Activated CD4-positive, alpha-beta T cell treated with anti-CD3 and anti-CD28 coated beads for 4 hours (primary cell): ENCODE measurements around the gene GNPTG.

Experiments used
- DNase-seq, 2 donors: peaks; one replicate each; pipeline ENCODE4 v3.0.0-alpha.2; 2020

Gene GNPTG

GRCh38 chr16:1351582-1352362 lies at the start of gene GNPTG, which contains the start of gene TSR3:
TSS of gene GNPTG (plus strand) at chr16:1351931. CDS start at chr16:1351966, 35 bp downstream.
TSS of gene TSR3 (minus strand) at chr16:1351878. CDS start at chr16:1351804, 74 bp downstream.
- DNase-seq, result peak; percentile 77 to 81

DNA sequence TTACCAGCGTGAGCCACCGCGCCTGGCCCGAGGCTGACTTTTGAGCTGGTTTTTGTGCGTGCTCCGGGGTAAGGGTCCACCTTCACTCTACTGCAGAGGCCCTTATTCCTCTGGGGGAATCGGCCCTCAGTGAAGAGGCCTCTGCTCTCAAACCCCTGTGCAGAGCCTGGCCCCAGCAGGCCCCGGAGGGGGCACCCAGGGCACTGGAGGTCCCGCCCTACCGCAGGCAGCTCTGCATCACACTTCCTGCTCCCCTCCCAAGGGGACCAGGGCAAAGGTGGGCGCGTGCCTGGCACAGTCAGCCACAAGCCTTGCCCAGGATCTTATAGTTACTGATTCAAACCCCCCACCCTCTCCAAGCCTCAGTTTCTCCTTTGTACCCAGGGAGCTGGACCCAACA lies 45.9 kb upstream of the GNPTG start:
- no peak for DNase-seq

- no peak for DNase-seq
These were observed 45.4 kb upstream of the GNPTG start for GRCh38 chr16:1306334-1306733.

DNA sequence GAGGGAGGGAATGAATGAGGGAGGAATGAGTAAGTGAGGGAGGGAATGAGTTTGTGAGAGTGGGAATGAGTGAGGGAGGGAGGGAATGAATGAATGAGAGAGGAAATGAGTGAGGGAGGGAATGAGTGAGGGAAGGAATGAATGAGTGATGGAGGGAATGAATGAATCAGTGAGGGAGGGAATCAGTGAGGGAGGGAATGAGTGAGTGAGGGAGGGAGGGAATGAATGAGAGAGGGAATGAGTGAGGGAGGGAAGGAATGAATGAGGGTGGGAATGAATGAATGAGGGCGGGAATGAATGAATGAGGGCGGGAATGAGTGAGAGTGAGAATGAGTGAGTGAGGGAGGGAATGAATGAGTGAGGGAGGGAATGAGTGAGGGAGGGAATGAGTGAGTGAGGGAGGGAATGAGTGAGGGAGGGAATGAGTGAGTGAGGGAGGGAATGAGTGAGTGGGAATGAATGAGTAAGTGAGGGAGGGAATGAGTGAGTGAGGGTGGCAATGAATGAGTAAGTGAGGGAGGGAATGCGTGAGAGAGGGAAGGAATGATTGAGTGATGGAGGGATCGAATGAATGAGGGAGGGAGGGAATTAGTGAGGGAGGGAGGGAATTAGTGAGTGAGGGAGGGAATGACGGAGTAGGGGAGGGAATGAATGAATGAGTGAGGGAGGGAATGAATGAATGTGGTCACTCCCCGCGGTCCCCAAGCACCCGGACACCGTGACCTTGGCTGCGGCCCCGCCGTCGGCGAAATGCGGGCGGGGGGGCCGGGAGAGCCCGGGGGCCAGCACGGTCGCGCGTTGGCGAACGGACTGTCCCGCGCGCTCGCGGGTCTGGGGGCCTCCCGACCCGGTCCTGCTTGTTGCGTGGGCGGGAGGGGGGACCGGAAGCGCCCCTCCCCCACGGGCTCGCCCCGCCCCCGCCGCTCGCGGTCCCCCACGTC lies 43.4 kb upstream of the GNPTG start:
- no peak for DNase-seq

- DNase-seq, result peak; percentile 97
These were observed 42.5 kb upstream of the GNPTG start, which contains the start of gene UBE2I for GRCh38 chr16:1308977-1309885. TSS of gene UBE2I (plus strand) at chr16:1309636. CDS start at chr16:1314031, 4,395 bp downstream.

DNA sequence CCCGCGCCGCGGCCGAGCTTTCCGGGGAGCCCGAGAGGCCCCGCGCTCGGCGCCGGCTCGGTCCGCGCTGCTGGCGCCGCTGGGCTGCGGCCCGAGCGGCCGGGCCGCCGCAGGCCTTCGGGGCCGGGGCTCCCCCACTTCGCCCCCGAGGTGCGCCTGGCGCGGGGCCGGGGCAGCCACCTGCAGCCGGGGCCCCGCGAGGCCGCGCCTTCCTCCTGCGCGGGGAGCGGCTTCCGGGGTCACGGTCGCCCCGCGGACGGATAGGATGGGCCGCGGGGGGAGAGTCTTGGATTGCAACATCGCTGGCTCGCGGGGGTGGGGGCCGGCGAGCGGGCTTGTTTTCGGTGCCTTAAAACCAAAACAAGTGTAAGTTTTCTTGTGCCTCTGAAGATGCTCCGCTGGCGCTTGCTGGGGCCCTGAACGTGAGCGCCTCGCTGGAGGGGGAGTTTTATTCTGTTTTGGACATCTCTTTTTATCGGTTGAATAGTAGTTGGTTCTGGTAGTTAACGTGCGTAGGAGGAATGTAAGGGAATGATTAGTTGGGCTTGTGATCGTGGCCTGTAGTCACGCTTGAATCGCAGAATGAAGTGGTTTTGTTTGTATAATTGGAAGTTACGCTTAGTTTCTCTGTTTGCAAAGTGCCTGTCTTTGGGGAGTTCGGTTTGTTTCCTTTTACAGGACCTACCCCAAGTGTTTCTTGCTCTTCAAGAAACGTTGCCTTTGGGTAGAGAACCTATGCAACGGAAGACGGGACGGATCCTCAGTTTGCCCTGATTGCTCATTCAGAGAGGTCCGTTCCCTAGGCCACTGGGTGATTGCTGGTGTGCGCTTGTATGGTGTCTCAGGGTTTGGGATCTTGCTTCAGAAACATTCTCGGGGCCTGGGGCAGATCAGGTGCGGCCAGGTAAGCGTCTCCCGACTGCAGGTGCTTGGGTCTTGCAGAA lies 41.6 kb upstream of the GNPTG start:
- peak; percentile 32 to 55 for DNase-seq

DNA sequence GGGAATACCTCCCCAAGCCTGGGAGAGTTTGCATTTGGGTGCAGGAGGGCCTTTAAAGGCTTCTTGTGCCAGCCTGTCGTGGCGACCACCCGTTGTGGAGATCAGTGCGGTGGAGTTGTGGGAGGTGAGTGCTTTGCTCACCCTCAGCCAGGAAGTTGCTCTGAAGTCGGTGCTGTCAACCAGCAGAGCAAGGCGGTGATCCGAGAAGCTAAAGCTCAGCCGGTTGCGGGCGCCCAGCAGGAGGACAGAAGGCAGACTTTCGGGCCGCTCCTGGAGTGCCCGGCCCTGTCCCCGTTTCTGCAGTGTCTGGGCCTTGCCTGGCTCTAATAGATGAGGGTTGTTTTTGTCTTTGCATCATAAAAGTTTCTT lies 40.9 kb upstream of the GNPTG start:
- DNase-seq, result no peak

GRCh38 chr16:1311212-1311737 lies 40.5 kb upstream of the GNPTG start:
- no peak for DNase-seq

GRCh38 chr16:1311738-1312466 lies 39.8 kb upstream of the GNPTG start:
- no peak for DNase-seq

DNA sequence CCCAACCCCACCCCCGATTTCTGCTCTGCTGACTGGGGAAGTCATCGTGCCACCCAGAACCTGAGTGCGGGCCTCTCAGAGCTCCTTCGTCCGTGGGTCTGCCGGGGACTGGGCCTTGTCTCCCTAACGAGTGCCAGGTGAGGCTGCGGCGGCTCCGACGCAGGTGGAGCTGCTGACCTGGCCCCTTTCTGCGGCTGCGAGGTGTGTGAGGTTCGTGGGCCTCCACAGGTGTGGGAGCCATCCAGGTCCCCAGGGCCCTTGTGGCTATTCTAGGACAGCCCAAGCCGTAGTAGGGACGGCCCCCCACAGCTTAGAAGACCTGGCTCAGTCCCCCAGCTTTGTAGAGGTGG lies 39.3 kb upstream of the GNPTG start:
- no peak for DNase-seq

DNA sequence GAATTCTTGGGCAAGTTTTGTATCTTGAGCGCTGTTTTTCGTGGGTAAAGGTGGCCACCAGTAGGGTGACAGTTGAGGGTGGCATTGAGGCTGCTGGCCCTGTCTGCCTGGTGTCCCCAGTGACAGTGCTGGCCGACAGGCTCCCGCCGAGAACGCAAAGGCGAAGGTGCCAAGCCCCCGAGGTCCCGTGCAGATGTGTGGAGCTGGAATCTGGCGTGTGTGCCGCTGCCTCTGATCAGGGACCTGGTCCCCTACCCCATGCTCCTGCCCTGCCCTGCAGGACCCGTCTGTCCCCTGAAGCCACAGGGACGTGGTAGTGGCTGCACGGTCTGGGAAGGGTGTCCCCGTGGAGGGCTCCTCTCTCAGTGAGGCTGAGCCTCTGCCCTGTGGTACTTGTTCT lies 38.8 kb upstream of the GNPTG start:
- DNase-seq, result no peak

GRCh38 chr16:1313721-1314369 lies 37.9 kb upstream of the GNPTG start:
- DNase-seq, result no peak

GRCh38 chr16:1314399-1315068 lies 37.2 kb upstream of the GNPTG start:
- DNase-seq, result no peak

DNA sequence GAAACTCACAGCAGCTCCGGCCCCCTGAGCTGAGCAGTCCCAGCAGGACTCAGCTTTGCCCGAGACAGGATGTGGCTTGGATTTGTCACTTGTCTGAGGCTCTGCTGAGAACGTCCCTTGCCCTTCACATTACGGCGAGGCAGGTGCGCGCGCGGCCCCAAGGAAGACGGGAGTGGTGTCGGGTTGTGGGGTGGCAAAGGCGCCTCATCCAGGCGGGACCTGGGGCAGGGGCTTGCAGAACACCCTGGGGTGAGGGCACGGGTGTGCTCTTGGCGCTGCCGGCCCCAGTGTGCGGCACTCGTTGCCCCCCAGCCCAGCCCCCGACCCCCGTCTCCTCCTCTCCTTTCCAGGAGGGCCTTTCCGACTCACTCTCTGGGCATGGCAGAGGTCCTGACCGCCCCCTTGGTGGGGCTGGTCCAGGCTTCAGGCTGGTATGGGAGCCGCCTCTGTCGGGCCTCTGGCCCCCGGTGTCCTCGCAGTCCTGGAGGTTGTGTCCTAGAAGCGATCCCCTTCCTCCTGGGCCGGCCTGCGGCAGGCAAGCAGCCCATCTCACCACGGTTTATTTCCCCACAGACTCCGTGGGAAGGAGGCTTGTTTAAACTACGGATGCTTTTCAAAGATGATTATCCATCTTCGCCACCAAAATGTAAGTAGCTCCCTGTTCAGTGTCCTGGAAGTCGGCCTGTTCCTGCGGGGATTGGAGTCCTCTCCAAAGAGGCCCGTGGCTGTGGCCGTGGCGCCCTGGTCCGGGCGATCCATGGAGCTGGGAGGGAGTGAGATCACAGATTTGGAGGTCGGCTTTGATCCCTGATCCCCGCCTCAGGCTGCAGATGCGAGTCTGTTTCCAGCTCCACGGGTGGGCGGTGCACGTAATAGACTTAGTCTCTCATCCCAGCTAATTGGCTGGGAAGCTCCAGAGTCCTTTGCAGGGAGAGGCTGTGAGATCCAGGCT lies 36.4 kb upstream of the GNPTG start:
- no peak for DNase-seq

GRCh38 chr16:1316033-1316405 lies 35.7 kb upstream of the GNPTG start:
- no peak for DNase-seq

DNA sequence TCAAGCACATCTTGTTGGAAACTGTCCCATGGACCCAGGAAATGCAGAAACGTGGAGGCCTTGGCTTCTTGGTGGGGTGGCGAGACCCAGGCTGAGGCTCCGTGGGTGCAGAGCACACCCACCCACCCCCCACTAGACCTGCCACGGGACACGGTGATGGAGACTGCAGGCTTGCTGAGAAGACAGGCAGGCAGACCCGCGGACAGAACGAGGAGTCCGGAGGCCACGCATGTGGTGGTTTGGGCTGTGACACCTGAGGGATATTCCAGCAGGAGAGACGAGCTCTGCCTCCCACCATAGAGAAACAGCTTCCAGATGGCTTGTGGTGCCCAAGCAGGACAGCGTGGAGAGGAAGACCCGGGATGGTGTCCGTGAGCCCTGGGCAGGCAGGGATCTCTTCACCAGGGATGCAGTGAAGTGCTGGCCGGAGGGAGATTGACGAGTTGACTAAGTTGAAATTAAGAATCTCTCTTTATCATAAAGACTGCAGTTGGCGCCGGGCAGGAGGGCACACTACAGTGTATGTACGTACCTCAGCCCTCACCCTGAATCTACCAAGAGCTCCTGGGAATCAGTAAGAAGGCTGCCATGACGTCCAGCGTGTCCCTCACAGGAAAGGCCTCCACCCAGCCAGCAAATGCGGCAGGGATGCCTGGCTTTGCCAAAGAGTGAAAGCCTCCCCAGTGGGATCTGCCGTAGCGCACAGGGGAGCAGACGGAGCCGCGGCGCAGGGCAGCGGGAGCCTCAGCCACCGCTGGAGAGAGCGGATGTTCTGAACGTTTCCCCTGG lies 34.1 kb upstream of the GNPTG start:
- no peak for DNase-seq

GRCh38 chr16:1318268-1318545 lies 33.5 kb upstream of the GNPTG start:
- DNase-seq, result no peak

GRCh38 chr16:1319041-1319440 lies 32.7 kb upstream of the GNPTG start:
- no peak for DNase-seq
